GM12872 (cell line): ENCODE results near the gene C10orf53.

Experiments used
- TF ChIP-seq, protein P1 (sequence below): IDR thresholded peaks from 3 replicates; pipeline ENCODE4 v1.5.1; 2011; ENCODE audit warnings: low read depth, mild to moderate bottlenecking, low read length, moderate library complexity; ENCODE audit not compliant: insufficient read depth

Gene C10orf53

DNA sequence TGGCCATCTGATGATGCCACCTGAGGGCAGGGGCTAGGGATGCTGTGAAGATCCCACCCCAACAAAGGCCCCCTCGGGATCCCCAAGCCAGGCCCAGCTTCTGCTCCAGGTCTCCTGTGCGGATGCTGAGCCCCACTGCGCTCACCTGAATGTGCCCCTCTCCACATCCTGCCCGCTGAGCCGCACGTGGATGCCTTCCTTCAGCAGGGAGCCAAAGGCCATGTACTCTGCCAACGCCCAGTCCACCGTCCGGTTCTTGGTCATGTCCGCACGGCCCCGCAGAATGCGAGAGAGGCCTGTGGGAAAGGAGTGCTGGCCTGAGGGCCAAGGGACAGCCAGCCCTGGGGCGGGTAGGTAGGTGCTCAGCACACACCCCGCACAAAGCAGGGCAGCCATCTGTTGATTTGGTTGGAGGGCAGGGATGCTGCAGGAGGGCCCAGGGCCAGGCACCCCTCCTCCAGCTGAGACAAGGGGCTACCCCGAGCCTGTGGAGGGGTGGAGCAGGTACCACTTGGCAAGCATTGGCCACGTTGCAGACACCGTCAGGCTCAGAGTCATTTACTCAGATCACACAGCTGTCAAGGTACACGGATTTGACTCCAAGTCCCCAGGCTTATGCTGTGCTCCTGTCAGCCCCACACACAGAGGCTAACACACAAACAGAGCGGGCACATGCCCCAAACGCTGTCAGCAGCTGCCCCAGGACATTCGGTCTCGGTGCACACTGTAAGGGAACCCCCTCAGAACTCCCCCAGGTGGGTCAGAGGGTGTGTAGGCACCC lies 63.4 kb downstream of the C10orf53 start:
- TF ChIP-seq, protein P1, sequence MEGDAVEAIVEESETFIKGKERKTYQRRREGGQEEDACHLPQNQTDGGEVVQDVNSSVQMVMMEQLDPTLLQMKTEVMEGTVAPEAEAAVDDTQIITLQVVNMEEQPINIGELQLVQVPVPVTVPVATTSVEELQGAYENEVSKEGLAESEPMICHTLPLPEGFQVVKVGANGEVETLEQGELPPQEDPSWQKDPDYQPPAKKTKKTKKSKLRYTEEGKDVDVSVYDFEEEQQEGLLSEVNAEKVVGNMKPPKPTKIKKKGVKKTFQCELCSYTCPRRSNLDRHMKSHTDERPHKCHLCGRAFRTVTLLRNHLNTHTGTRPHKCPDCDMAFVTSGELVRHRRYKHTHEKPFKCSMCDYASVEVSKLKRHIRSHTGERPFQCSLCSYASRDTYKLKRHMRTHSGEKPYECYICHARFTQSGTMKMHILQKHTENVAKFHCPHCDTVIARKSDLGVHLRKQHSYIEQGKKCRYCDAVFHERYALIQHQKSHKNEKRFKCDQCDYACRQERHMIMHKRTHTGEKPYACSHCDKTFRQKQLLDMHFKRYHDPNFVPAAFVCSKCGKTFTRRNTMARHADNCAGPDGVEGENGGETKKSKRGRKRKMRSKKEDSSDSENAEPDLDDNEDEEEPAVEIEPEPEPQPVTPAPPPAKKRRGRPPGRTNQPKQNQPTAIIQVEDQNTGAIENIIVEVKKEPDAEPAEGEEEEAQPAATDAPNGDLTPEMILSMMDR = no peak

DNA sequence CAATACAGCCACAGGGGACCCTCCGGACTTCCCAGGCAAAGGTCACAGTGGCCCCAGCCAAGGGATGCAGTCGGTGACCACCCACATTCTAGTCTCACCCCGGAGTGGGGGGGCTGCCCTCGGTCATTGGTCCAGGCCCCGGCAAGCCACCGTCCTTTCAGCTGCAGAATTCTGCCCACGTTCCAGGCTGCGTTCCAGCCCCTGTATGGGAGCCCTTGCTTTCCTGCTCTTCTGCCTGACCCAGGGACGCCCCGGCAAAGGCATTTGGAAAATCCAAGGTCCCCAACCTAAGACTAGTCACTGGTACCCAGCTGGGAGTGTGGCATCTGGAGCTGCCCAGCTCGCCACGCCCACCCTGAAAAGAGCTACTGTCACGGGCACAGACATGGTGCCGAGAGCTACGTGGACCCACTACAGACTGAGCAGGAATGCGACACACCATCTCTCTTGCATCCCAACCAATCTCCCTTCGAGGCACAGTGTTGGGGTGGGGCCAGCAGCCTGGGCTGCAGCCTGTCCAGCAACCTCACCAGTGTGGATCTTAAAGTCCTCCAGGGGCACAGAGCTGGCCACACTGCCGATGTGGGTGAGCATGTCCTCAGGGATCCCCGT lies 64.1 kb downstream of the C10orf53 start:
- TF ChIP-seq, protein P1 = no peak

DNA sequence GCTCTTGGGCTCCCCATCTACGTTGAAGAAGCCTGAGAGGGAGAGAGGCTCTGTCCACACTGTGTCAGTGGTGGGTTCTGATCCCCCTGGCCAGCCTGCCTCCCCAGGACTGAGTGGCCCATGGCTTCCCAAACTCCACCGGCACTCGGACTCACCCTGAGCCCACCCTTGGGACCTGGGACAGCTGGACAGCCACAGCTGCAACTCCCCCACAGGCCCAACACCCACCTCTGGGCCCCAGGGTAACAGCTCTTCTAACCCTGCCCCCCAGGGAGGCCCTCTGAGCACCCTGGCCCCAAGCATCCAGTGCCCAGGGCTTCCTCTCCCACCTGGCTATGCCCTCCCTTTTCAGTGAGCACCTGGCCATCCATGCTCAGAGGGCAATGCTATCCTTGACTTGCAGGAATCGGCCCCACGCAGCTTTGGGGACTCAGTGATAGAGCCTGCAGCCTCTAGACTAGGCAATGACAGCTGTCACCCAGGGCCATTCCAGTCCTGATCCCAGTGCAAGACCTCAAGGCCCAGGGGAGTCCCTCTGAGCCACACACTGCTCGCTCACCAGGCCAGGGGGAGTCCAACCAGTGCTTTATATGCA lies 64.7 kb downstream of the C10orf53 start:
- TF ChIP-seq, protein P1 = no peak

DNA sequence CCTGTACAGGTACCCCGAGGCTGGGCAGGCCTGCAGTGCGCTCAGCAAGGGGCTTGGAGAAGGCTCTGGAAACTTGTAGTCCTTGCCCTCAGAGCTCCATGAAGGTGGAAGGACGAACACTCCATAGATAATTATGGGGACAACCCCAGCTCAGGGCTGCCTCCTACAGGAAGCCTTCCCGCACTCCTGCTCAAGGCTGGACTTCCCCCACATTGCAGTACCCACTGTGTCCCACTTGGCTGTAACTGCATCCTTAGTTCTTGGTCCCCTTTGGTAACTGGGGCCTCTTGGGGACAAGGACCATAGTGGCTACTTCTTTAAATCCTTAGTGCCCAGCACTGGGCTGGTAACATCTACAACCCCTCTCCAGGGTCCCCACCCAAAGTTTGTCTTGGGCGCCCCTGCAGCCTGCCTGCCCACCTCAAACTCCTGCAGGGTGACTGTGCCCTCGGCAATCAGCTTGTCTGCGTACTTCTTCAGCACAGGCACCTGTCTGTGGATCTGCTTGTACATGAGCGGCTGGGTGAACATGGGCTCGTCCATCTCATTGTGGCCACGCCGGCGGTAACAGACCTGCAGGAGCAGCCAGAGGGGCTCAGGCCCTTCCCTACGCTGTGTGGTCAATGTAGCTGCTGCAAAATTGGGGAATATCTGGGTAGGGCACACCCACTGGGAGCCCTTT lies 65.6 kb downstream of the C10orf53 start:
- TF ChIP-seq, protein P1 = peak; percentile 32; the same call in 1 of the 3 replicates

DNA sequence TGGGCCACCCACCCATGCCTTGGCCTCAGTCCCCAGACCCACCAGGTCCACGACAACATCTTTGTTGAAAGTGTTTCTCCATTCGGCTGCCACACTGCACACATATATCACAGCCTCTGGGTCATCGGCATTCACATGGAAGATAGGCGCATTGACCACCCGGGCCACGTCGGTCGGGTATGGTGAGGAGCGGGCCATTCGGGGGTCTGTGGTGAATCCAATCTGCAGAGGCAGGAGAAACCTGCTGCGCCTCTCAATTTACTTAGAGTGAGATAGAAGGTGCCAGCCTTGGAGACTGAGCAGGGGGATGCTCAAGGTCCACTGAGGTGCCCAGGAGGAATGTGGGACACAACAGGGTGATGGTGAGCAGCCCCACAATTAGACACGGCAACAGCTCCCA lies 66.3 kb downstream of the C10orf53 start:
- TF ChIP-seq, protein P1 = no peak

DNA sequence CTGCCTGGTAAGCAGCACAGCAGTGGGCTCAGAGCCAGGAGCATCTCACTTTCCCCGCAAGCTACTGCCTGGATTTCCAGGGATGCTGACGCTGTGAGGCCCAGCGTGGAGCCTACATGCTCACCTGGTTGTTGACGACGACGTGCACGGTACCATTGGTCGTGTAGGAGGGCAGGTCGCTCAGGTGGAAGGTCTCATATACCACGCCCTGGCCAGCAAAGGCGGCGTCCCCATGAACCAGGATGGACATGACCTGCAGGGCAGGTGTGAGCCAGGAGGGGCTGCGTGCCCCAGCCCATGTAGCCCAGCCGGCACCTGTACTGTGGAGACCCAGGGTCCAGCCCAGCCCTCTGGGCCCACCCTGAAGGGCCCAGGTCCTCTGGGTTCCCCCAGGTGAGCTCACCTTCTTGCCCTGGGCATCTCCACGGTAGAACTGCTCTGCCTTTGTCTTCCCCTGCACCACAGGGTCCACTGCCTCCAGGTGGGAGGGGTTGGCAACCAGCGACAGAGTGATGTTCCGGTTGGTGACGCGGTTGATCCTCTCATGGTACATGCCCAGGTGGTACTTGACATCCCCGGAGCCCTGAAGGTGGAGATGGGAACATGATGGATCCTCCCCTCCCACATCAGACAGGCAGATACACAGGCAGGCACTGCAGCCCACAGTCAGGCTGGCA lies 67.3 kb downstream of the C10orf53 start:
- TF ChIP-seq, protein P1 = no peak
